ENCODE measurements around the gene OTOG.

Gene OTOG

GRCh38 chr11:17634776-17635550 lies 87.9 kb downstream of the OTOG start:
- DNase-seq, result no peak

- DNase-seq, result no peak
Measured at GRCh38 chr11:17635551-17635938, 88.5 kb downstream of the OTOG start.

- no peak for DNase-seq
Measured at GRCh38 chr11:17636721-17637120, 89.7 kb downstream of the OTOG start.

GRCh38 chr11:17637901-17638300 lies 90.8 kb downstream of the OTOG start:
- no peak for DNase-seq

GRCh38 chr11:17638311-17638710 lies 91.3 kb downstream of the OTOG start:
- no peak for DNase-seq

- no peak for DNase-seq
Measured at GRCh38 chr11:17639091-17639490, 92.0 kb downstream of the OTOG start.

- DNase-seq, result no peak
Measured at GRCh38 chr11:17639781-17640180, 92.7 kb downstream of the OTOG start.

GRCh38 chr11:17640493-17641164 lies 93.6 kb downstream of the OTOG start:
- no peak for DNase-seq

- no peak for DNase-seq
Measured at GRCh38 chr11:17641792-17642350, 94.8 kb downstream of the OTOG start.

- no peak for DNase-seq
Measured at GRCh38 chr11:17642370-17642769, 95.3 kb downstream of the OTOG start.

GRCh38 chr11:17642980-17643379 lies 95.9 kb downstream of the OTOG start:
- no peak for DNase-seq

GRCh38 chr11:17643506-17644405 lies 96.7 kb downstream of the OTOG start:
- no peak for DNase-seq

GRCh38 chr11:17645190-17645970 lies 98.3 kb downstream of the OTOG start:
- no peak for DNase-seq

GRCh38 chr11:17646451-17647145 lies 99.5 kb downstream of the OTOG start:
- no peak for DNase-seq

- no peak for DNase-seq
Measured at GRCh38 chr11:17648528-17648927, 101.5 kb downstream of the OTOG start.

- no peak for DNase-seq
Measured at GRCh38 chr11:17649261-17649660, 102.2 kb downstream of the OTOG start.

GRCh38 chr11:17649696-17650095 lies 102.6 kb downstream of the OTOG start:
- DNase-seq, result no peak

GRCh38 chr11:17650127-17650911 lies 103.3 kb downstream of the OTOG start:
- no peak for DNase-seq

- DNase-seq, result no peak
Measured at GRCh38 chr11:17651061-17651460, 104.0 kb downstream of the OTOG start.

GRCh38 chr11:17651681-17652080 lies 104.6 kb downstream of the OTOG start:
- no peak for DNase-seq

- DNase-seq, result no peak
Measured at GRCh38 chr11:17652556-17652955, 105.5 kb downstream of the OTOG start.

Data from NCI-H187 (cell line).